ENCODE measurements around the gene IL1RAPL1.

The IL1RAPL1 gene

DNA sequence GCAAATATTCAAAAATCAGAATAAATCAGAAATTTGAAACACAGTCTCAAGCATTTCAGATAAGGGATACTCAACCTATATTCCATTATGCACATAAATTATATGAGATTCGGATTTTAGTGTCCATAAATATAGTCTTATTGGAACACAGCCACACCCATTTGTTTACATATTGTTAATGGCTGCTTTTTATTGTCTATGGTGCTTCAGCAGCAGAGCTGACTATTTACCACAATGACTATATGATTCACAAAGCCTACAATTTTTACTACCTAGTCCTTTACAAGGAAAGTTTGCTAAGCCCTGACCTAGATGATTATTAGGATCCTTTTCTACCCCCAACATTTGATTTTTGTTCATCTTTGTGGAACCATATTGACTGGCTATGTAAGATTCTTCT, 63.9 kb downstream of the IL1RAPL1 start:
- TF ChIP-seq CTCF (IDR thresholded peaks at IDR 0.05; ENCODE audit: low read depth, low read length, missing control alignments) = no peak
- no peak for DNase-seq (ENCODE audit: low read depth)
- no peak overlapping the region for H3K4me3 ChIP-seq (ENCODE audit: low read depth, low read length)

DNA sequence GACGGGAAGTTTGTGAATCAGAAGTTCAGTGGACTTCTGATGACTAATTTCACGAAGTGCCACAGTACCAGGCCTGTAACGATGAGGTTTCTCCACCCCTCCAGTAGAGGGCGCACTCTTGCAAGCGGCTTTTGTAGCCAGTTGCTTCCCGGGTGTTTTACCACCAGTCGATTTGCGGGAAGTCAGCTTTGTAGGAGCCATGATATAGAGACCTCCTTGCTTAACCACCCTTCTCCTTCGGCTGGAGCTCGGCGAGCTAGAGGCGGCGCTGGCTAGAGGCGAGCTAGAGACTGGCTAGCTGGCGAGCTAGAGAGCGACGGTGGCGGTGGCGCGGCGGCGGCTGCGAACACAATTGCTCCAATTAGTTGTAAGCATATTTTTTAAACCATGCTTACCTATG, 72.0 kb downstream of the IL1RAPL1 start:
- TF ChIP-seq CTCF (IDR thresholded peaks at IDR 0.05; ENCODE audit: low read depth, low read length, missing control alignments) = peak; percentile 22
- DNase-seq (ENCODE audit: low read depth) = no peak
- H3K4me3 ChIP-seq (ENCODE audit: low read depth, low read length) = no peak overlapping the region

- no peak overlapping the region for H3K4me3 ChIP-seq (ENCODE audit: low read depth, low read length)
- no peak for DNase-seq (ENCODE audit: low read depth)
- TF ChIP-seq CTCF (IDR thresholded peaks at IDR 0.05; ENCODE audit: low read depth, low read length, missing control alignments) = no peak
Measured at GRCh38 chrX:28665778-28666177, 78.5 kb downstream of the IL1RAPL1 start.

GRCh38 chrX:28668303-28668702, 81.1 kb downstream of the IL1RAPL1 start:
- no peak for TF ChIP-seq CTCF (IDR thresholded peaks at IDR 0.05; ENCODE audit: low read depth, low read length, missing control alignments)
- DNase-seq (ENCODE audit: low read depth) = no peak
- H3K4me3 ChIP-seq (ENCODE audit: low read depth, low read length) = no peak overlapping the region

- no peak overlapping the region for H3K4me3 ChIP-seq (ENCODE audit: low read depth, low read length)
- no peak for TF ChIP-seq CTCF (IDR thresholded peaks at IDR 0.05; ENCODE audit: low read depth, low read length, missing control alignments)
- no peak for DNase-seq (ENCODE audit: low read depth)
Measured at GRCh38 chrX:28668957-28669356, 81.7 kb downstream of the IL1RAPL1 start.

GRCh38 chrX:28670074-28670473, 82.8 kb downstream of the IL1RAPL1 start:
- no peak for TF ChIP-seq CTCF (IDR thresholded peaks at IDR 0.05; ENCODE audit: low read depth, low read length, missing control alignments)
- DNase-seq (ENCODE audit: low read depth) = no peak
- H3K4me3 ChIP-seq (ENCODE audit: low read depth, low read length) = no peak overlapping the region

DNA sequence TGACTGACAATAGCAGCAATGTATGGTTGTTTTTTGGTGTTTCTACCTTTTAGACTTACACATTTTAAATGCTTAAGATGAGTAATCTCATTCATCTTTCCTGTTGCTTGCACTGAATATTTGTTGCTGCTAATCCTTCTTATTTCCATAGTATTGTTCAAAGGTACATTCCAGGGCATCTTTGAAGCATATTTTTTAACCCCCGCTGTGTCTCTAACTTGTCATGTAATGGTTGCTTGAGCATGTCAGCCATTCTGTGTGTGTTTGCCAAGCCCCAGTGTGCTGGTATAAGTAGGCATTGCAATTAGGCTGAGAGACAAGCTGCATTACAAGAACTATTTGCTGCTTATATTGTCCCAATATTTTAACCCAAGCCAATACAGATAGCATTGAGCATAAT, 87.9 kb downstream of the IL1RAPL1 start:
- no peak overlapping the region for H3K4me3 ChIP-seq (ENCODE audit: low read depth, low read length)
- DNase-seq (ENCODE audit: low read depth) = no peak
- no peak for TF ChIP-seq CTCF (IDR thresholded peaks at IDR 0.05; ENCODE audit: low read depth, low read length, missing control alignments)

All from GM12864 (cell line).